Peyer's patch (tissue), 4 donors: ENCODE data around the gene ADAMTS10. TPM values are rescaled to one million over a fixed set of nuclear protein-coding genes. Genes with fewer than 3 reads are reported as not detected.

Experiments used
- DNase-seq, 3 donors: peaks; one replicate each; pipeline ENCODE4 v3.0.0-alpha.2; 2017 to 2019
- H3K27ac ChIP-seq, 4 donors: fragments of 200-600 bp; sonication (generic); one replicate each; pipeline ENCODE4 v1.5.1; 2016 to 2019
- H3K27me3 ChIP-seq, 2 donors: fragments of 200-600 bp; sonication (generic); one replicate each; pipeline ENCODE4 v1.5.1; 2019
- H3K36me3 ChIP-seq, 3 donors: fragments of 200-600 bp; sonication (generic); one replicate each; pipeline ENCODE4 v1.5.1; 2016 to 2019
- H3K4me1 ChIP-seq, 4 donors: fragments of 200-600 bp; sonication (generic); one replicate each; pipeline ENCODE4 v1.5.1; 2016 to 2019
- H3K4me3 ChIP-seq, 4 donors: fragments of 200-600 bp; sonication (generic); 1 replicate in 3 of 4; 2 replicates in 1 of 4; pipeline ENCODE4 v1.5.1; 2016 to 2019; ENCODE audit warnings: mild to moderate bottlenecking in 1 of 4
- H3K9me3 ChIP-seq, 4 donors: fragments of 200-600 bp; sonication (generic); one replicate each; pipeline ENCODE4 v1.5.1; 2016 to 2019; ENCODE audit warnings: mild to moderate bottlenecking in 1 of 4
- CTCF ChIP-seq, 6 experiments: fragments of 450-650 bp in 4 of 6; fragments of 200-600 bp in 2 of 6; sonication (generic) in 1 of 6; IDR thresholded peaks; one replicate each; pipeline ENCODE4 v1.5.1; 2017 to 2019; ENCODE audit warnings: antibody characterized with exemption in 6 of 6, mild to moderate bottlenecking in 3 of 6, moderate library complexity in 1 of 6
- POLR2A ChIP-seq, 2 donors: fragments of 450-650 bp; IDR thresholded peaks; one replicate each; pipeline ENCODE4 v1.5.1; 2017; ENCODE audit warnings: antibody characterized with exemption in 2 of 2, mild to moderate bottlenecking in 2 of 2, moderate library complexity in 2 of 2
- total RNA-seq, 4 donors: library from RNA; depleted of rRNA; stranded (reverse); fragments of >200 nt; gene quantifications; one replicate each; pipeline ENCODE4 v1.1.0, GENCODE V29; 2016

Gene ADAMTS10
- total RNA-seq = 10 to 100 TPM in 3 of 4 donors, not detected in 1; 26.5 to 92.4 (median 37.2) TPM

GRCh38 chr19:8610041-8610935, at the start of gene ADAMTS10:
Gene ADAMTS10 (minus strand): TSS chr19:8610715. CDS start chr19:8605710, 5,005 bp downstream.
- Histone ChIP-seq H3K9me3 (no peaks in the 10 kb centered on the region), H3K27ac (peak within 1 kb of the TSS; percentile 40 to 79 (median 74)), H3K4me1 (peaks cover 0 to 18% (median 7%) of the 10 kb centered on the region in 4 donors), H3K4me3 (peak within 1 kb of the TSS; percentile 42 to 65 (median 55)), H3K27me3 (peaks cover 0 to 5% of the 10 kb centered on the region in 2 donors), H3K36me3 (no peaks in the 10 kb centered on the region)
- TF ChIP-seq POLR2A (IDR thresholded peaks at IDR 0.05) (no peak), CTCF (IDR thresholded peaks at IDR 0.05) (no peak)
- peak in 1 of 3 donors; percentile 52 for DNase-seq

- no peaks in the 10 kb centered on the region for H3K27me3 ChIP-seq
- no peak for TF ChIP-seq POLR2A (IDR thresholded peaks at IDR 0.05)
- TF ChIP-seq CTCF (IDR thresholded peaks at IDR 0.05) = no peak
- no peaks in the 10 kb centered on the region for H3K9me3 ChIP-seq
- no peaks in the 10 kb centered on the region for H3K36me3 ChIP-seq
- H3K4me3 ChIP-seq = no peak overlapping the region
- peaks cover 0 to 5% (median 2%) of the 10 kb centered on the region in 4 donors for H3K4me1 ChIP-seq
- H3K27ac ChIP-seq = no peak overlapping the region
- DNase-seq = no peak
These were observed 49.4 kb upstream of the ADAMTS10 start for GRCh38 chr19:8659905-8660304.

- no peaks in the 10 kb centered on the region for H3K36me3 ChIP-seq
- no peak overlapping the region for H3K27ac ChIP-seq
- no peaks in the 10 kb centered on the region for H3K9me3 ChIP-seq
- TF ChIP-seq CTCF (IDR thresholded peaks at IDR 0.05) = no peak
- no peak for TF ChIP-seq POLR2A (IDR thresholded peaks at IDR 0.05)
- H3K4me1 ChIP-seq = peaks cover 0 to 8% (median 2%) of the 10 kb centered on the region in 4 donors
- DNase-seq = no peak
- H3K27me3 ChIP-seq = no peaks in the 10 kb centered on the region
- no peak overlapping the region for H3K4me3 ChIP-seq
These were observed 47.4 kb upstream of the ADAMTS10 start for GRCh38 chr19:8657869-8658268.

GRCh38 chr19:8655340-8655709, 44.8 kb upstream of the ADAMTS10 start:
- H3K4me3 ChIP-seq = no peak overlapping the region
- H3K27me3 ChIP-seq = no peaks in the 10 kb centered on the region
- H3K4me1 ChIP-seq = peaks cover 0 to 8% (median 2%) of the 10 kb centered on the region in 4 donors
- no peaks in the 10 kb centered on the region for H3K9me3 ChIP-seq
- no peak for DNase-seq
- no peaks in the 10 kb centered on the region for H3K36me3 ChIP-seq
- TF ChIP-seq CTCF (IDR thresholded peaks at IDR 0.05) (no peak), POLR2A (IDR thresholded peaks at IDR 0.05) (no peak)
- H3K27ac ChIP-seq = no peak overlapping the region

GRCh38 chr19:8654591-8655339, 44.2 kb upstream of the ADAMTS10 start:
- H3K4me1 ChIP-seq = peaks cover 0 to 8% (median 2%) of the 10 kb centered on the region in 4 donors
- H3K27me3 ChIP-seq = no peaks in the 10 kb centered on the region
- TF ChIP-seq POLR2A (IDR thresholded peaks at IDR 0.05) = no peak
- TF ChIP-seq CTCF (IDR thresholded peaks at IDR 0.05) = peak; percentile 78 to 99 (median 88)
- peak overlapping the region in 1 of 4 donors; percentile 31 for H3K4me3 ChIP-seq
- no peaks in the 10 kb centered on the region for H3K36me3 ChIP-seq
- H3K9me3 ChIP-seq = no peaks in the 10 kb centered on the region
- no peak overlapping the region for H3K27ac ChIP-seq
- peak in 2 of 3 donors; percentile 71 to 82 for DNase-seq
